HepG2 (cell line): ENCODE results near the gene FIZ1. TPM values are rescaled to one million over a fixed set of nuclear protein-coding genes. Genes with fewer than 3 reads are reported as not detected.
A peak's percentile ranks its signal among the peaks of the same experiment; 100 is the strongest.

Experiments used
- HES4 ChIP-seq: sonication (generic); formaldehyde crosslinking; IDR thresholded peaks from 2 replicates; pipeline ENCODE4 v1.9.0; 2021; ENCODE audit warnings: mild to moderate bottlenecking, missing genetic modification reagents, borderline replicate concordance
- KAT7 ChIP-seq: IDR thresholded peaks from 2 replicates; pipeline ENCODE4 v1.6.1; 2018; ENCODE audit warnings: borderline replicate concordance, missing compliant biosample characterization
- MXI1 ChIP-seq: IDR thresholded peaks from 3 replicates; pipeline ENCODE4 v1.6.1; 2012; ENCODE audit warnings: low read depth, low read length, inconsistent platforms, borderline replicate concordance
- REL ChIP-seq: sonication (generic); formaldehyde crosslinking; conservative IDR thresholded peaks from 2 replicates; pipeline ENCODE4 v1.8.0; 2022; ENCODE audit warnings: mild to moderate bottlenecking, missing genetic modification reagents, moderate library complexity
- XRCC5 ChIP-seq: fragments of 200-400 bp; formaldehyde crosslinking; optimal IDR thresholded peaks from 2 replicates; pipeline ENCODE3; 2017; ENCODE audit warnings: mild to moderate bottlenecking, low read length
- ZNF180 ChIP-seq: sonication (generic); formaldehyde crosslinking; IDR thresholded peaks from 2 replicates; pipeline ENCODE4 v1.4.0; 2020; ENCODE audit warnings: low read depth, missing genetic modification reagents, borderline replicate concordance
- polyA plus RNA-seq, 8 experiments: library from polyadenylated mRNA; depleted of rRNA in 3 of 8; stranded (reverse) in 7 of 8; unstranded in 1 of 8; fragments of >200 nt; fragmentation: Illumina TruSeq in 4 of 8; extraction: Trizol in 4 of 8; gene quantifications; 2 replicates each; pipeline versions ENCODE4 v1.2.1 to v1.2.3, GENCODE V29; 2011 to 2016; ENCODE audit warnings: low read depth in 4 of 8, missing spikeins in 1 of 8, mixed read lengths in 1 of 8; ENCODE audit not compliant: insufficient read depth in 1 of 8
- total RNA-seq, 5 experiments: library from RNA; depleted of rRNA; stranded (reverse); fragments of >200 nt; fragmentation: Illumina TruSeq; extraction: Trizol; gene quantifications; 2 replicates each; pipeline ENCODE4 v1.2.3, GENCODE V29; 2016; ENCODE audit warnings: low read depth in 1 of 5
- TF ChIP-seq, protein P1 (sequence below), 2 experiments: sonication (generic) in 1 of 2; formaldehyde crosslinking in 1 of 2; IDR thresholded peaks; 2 replicates each; pipeline versions ENCODE4 v1.6.1 to v1.9.0; 2014 to 2022; ENCODE audit warnings: antibody characterized with exemption in 1 of 2, borderline replicate concordance in 1 of 2, inconsistent platforms in 1 of 2, low read depth in 1 of 2, missing genetic modification reagents in 1 of 2
- TF ChIP-seq, protein P2 (sequence below): IDR thresholded peaks from 2 replicates; pipeline ENCODE4 v1.6.1; 2018; ENCODE audit warnings: missing genetic modification reagents
- TF ChIP-seq, protein P3 (sequence below): sonication (generic); formaldehyde crosslinking; IDR thresholded peaks from 2 replicates; pipeline ENCODE4 v1.4.0; 2020; ENCODE audit warnings: missing genetic modification reagents
- TF ChIP-seq, protein P4 (sequence below): sonication (generic); formaldehyde crosslinking; IDR thresholded peaks from 2 replicates; pipeline ENCODE4 v1.5.0; 2020; ENCODE audit warnings: missing genetic modification reagents, mild to moderate bottlenecking, borderline replicate concordance
- TF ChIP-seq, protein P5 (sequence below): sonication (generic); formaldehyde crosslinking; IDR thresholded peaks from 2 replicates; pipeline ENCODE4 v1.4.0; 2020; ENCODE audit warnings: mild to moderate bottlenecking, missing genetic modification reagents
- TF ChIP-seq, protein P6 (sequence below): IDR thresholded peaks from 2 replicates; pipeline ENCODE4 v1.6.1; 2016; ENCODE audit warnings: missing compliant biosample characterization, missing genetic modification reagents, borderline replicate concordance

Gene FIZ1
- total and polyA plus RNA-seq, 2 of the 13 experiments (the other 11 are each of a cell fraction or from before 2014, with no cell fraction given) = 3.6 to 5.9 TPM

DNA sequence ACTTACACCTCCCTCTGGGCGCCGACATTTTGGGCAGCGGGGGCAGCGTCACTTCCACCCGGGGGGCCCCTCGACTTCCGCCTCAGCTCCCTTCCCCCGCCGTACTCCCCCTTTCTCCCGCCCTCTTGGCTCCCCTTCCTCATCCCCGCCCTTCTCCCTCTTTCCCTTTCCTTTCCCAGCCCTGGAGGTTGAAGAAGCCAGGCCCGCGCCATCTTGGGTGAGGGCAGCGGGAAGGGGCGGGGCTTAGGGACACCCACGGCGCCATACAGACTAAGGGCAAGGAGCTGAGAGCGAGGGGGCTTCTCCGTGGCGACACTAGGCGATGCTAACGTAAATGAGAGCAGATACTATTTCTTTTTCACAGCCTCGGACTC is at the start of gene FIZ1 (continued):
- TF ChIP-seq, protein P1, sequence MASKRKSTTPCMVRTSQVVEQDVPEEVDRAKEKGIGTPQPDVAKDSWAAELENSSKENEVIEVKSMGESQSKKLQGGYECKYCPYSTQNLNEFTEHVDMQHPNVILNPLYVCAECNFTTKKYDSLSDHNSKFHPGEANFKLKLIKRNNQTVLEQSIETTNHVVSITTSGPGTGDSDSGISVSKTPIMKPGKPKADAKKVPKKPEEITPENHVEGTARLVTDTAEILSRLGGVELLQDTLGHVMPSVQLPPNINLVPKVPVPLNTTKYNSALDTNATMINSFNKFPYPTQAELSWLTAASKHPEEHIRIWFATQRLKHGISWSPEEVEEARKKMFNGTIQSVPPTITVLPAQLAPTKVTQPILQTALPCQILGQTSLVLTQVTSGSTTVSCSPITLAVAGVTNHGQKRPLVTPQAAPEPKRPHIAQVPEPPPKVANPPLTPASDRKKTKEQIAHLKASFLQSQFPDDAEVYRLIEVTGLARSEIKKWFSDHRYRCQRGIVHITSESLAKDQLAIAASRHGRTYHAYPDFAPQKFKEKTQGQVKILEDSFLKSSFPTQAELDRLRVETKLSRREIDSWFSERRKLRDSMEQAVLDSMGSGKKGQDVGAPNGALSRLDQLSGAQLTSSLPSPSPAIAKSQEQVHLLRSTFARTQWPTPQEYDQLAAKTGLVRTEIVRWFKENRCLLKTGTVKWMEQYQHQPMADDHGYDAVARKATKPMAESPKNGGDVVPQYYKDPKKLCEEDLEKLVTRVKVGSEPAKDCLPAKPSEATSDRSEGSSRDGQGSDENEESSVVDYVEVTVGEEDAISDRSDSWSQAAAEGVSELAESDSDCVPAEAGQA (IDR thresholded peaks at IDR 0.05; ENCODE audit: low read depth) = peak; percentile 95
- TF ChIP-seq, protein P1 (CRISPR knock-in tag; IDR thresholded peaks at IDR 0.05; ENCODE audit: borderline replicate concordance) = no peak
- no peak for TF ChIP-seq REL
- TF ChIP-seq, protein P2, sequence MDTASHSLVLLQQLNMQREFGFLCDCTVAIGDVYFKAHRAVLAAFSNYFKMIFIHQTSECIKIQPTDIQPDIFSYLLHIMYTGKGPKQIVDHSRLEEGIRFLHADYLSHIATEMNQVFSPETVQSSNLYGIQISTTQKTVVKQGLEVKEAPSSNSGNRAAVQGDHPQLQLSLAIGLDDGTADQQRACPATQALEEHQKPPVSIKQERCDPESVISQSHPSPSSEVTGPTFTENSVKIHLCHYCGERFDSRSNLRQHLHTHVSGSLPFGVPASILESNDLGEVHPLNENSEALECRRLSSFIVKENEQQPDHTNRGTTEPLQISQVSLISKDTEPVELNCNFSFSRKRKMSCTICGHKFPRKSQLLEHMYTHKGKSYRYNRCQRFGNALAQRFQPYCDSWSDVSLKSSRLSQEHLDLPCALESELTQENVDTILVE (CRISPR knock-in tag) = peak; percentile 61; the same call in 1 of the 2 replicates
- 0 out of 2 replicates have a peak, but pooled peaks have one; percentile 26 for TF ChIP-seq KAT7
- TF ChIP-seq XRCC5 = no peak
- TF ChIP-seq HES4 (CRISPR knock-in tag) = no peak
- TF ChIP-seq, protein P3, sequence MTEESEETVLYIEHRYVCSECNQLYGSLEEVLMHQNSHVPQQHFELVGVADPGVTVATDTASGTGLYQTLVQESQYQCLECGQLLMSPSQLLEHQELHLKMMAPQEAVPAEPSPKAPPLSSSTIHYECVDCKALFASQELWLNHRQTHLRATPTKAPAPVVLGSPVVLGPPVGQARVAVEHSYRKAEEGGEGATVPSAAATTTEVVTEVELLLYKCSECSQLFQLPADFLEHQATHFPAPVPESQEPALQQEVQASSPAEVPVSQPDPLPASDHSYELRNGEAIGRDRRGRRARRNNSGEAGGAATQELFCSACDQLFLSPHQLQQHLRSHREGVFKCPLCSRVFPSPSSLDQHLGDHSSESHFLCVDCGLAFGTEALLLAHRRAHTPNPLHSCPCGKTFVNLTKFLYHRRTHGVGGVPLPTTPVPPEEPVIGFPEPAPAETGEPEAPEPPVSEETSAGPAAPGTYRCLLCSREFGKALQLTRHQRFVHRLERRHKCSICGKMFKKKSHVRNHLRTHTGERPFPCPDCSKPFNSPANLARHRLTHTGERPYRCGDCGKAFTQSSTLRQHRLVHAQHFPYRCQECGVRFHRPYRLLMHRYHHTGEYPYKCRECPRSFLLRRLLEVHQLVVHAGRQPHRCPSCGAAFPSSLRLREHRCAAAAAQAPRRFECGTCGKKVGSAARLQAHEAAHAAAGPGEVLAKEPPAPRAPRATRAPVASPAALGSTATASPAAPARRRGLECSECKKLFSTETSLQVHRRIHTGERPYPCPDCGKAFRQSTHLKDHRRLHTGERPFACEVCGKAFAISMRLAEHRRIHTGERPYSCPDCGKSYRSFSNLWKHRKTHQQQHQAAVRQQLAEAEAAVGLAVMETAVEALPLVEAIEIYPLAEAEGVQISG (CRISPR knock-in tag) = peak; percentile 82
- TF ChIP-seq, protein P4, sequence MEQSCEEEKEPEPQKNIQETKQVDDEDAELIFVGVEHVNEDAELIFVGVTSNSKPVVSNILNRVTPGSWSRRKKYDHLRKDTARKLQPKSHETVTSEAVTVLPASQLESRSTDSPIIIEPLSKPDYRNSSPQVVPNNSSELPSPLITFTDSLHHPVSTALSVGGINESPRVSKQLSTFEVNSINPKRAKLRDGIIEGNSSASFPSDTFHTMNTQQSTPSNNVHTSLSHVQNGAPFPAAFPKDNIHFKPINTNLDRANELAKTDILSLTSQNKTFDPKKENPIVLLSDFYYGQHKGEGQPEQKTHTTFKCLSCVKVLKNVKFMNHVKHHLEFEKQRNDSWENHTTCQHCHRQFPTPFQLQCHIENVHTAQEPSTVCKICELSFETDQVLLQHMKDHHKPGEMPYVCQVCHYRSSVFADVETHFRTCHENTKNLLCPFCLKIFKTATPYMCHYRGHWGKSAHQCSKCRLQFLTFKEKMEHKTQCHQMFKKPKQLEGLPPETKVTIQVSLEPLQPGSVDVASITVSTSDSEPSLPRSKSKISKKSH (CRISPR knock-in tag) = no peak
- TF ChIP-seq, protein P5, sequence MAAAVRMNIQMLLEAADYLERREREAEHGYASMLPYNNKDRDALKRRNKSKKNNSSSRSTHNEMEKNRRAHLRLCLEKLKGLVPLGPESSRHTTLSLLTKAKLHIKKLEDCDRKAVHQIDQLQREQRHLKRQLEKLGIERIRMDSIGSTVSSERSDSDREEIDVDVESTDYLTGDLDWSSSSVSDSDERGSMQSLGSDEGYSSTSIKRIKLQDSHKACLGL (CRISPR knock-in tag) = no peak
- TF ChIP-seq ZNF180 (CRISPR knock-in tag) = no peak
- TF ChIP-seq MXI1 = no peak; the same call in 2 of the 3 replicates
- TF ChIP-seq, protein P6, sequence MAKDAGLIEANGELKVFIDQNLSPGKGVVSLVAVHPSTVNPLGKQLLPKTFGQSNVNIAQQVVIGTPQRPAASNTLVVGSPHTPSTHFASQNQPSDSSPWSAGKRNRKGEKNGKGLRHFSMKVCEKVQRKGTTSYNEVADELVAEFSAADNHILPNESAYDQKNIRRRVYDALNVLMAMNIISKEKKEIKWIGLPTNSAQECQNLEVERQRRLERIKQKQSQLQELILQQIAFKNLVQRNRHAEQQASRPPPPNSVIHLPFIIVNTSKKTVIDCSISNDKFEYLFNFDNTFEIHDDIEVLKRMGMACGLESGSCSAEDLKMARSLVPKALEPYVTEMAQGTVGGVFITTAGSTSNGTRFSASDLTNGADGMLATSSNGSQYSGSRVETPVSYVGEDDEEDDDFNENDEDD (CRISPR knock-in tag) = no peak
